A549 (cell line): ENCODE results near the gene EPN1.

Experiments
- BHLHE40 ChIP-seq: IDR thresholded peaks from 2 replicates; pipeline ENCODE4 v1.6.1; 2012; ENCODE audit warnings: low read depth, low read length, inconsistent platforms
- CTCF ChIP-seq: fragments of >200 bp; sonication (Bioruptor Twin); formaldehyde crosslinking; IDR thresholded peaks from 3 replicates; pipeline ENCODE4 v1.5.1; 2016
- ELK1 ChIP-seq: fragments of 150-350 bp; IDR thresholded peaks from 2 replicates; pipeline ENCODE4 v1.6.1; 2014; ENCODE audit warnings: low read depth, mild to moderate bottlenecking, low read length
- EP300 ChIP-seq, 2 experiments: fragments of >200 bp; sonication (Bioruptor Twin); formaldehyde crosslinking; IDR thresholded peaks; 2 replicates in 1 of 2; 3 replicates in 1 of 2; pipeline ENCODE4 v1.6.1; 2016 to 2017
- HMGXB4 ChIP-seq: fragments of 250-450 bp; sonication (Bioruptor Pico); IDR thresholded peaks from 2 replicates; pipeline ENCODE4 v1.5.0; 2021; ENCODE audit warnings: mild to moderate bottlenecking, moderate library complexity, borderline replicate concordance
- MYC ChIP-seq: IDR thresholded peaks from 2 replicates; pipeline ENCODE4 v1.6.1; 2012; ENCODE audit warnings: mild to moderate bottlenecking, inconsistent platforms, low read length, improper control_type of control experiment, borderline replicate concordance
- PHF8 ChIP-seq: fragments of 200-600 bp; sonication (generic); IDR thresholded peaks from 2 replicates; pipeline ENCODE4 v1.6.1; 2016; ENCODE audit warnings: low read depth, mild to moderate bottlenecking, antibody characterized with exemption, moderate library complexity, borderline replicate concordance
- RAD21 ChIP-seq, 2 experiments: fragments of >200 bp in 1 of 2; sonication (Bioruptor Twin) in 1 of 2; formaldehyde crosslinking in 1 of 2; IDR thresholded peaks in 1 of 2; conservative IDR thresholded peaks in 1 of 2; 2 replicates in 1 of 2; 3 replicates in 1 of 2; pipeline ENCODE4 v1.6.1; 2012 to 2018; ENCODE audit warnings: inconsistent platforms in 1 of 2
- RCOR1 ChIP-seq: fragments of 150-350 bp; IDR thresholded peaks from 2 replicates; pipeline ENCODE4 v1.6.1; 2014; ENCODE audit warnings: antibody characterized with exemption, low read length, low read depth

- TF ChIP-seq CTCF (no peak), MYC (no peak), RCOR1 (no peak), BHLHE40 (no peak), ELK1 (no peak), RAD21 (conservative IDR thresholded peaks at IDR 0.05 in 1 of 2, IDR thresholded peaks at IDR 0.05 in 1 of 2) (no peak), EP300 (IDR thresholded peaks at IDR 0.05) (no peak), HMGXB4 (CRISPR knock-in tag) (no peak), PHF8 (no peak)
Measured at GRCh38 chr19:55699221-55699620, 24.2 kb downstream of the EPN1 start.
